ENCODE data around the gene PHB1. TPM values are rescaled to one million over a fixed set of nuclear protein-coding genes. Genes with fewer than 3 reads are reported as not detected.
"Not testable (repeated sequence)": the region's sequence is repeated elsewhere in the genome, so short reads cannot be mapped to it uniquely, and the experiment has no call there.

PHB1 gene
- polyA plus RNA-seq, 3 donors: 262 to 291 (median 269) TPM

- no peak for DNase-seq (ENCODE audit: low read depth in 3 of 3, low spot score in 2 of 3)
These were observed 32.9 kb downstream of the PHB1 start for GRCh38 chr17:49381793-49382192.

GRCh38 chr17:49381033-49381432, 33.6 kb downstream of the PHB1 start:
- DNase-seq (ENCODE audit: low read depth in 3 of 3, low spot score in 2 of 3): no peak

GRCh38 chr17:49379926-49380325, 34.8 kb downstream of the PHB1 start:
- no peak for DNase-seq (ENCODE audit: low read depth in 3 of 3, low spot score in 2 of 3)

- DNase-seq (ENCODE audit: low read depth in 3 of 3, low spot score in 2 of 3): no peak
These were observed 36.4 kb downstream of the PHB1 start for GRCh38 chr17:49378311-49378710.

DNA sequence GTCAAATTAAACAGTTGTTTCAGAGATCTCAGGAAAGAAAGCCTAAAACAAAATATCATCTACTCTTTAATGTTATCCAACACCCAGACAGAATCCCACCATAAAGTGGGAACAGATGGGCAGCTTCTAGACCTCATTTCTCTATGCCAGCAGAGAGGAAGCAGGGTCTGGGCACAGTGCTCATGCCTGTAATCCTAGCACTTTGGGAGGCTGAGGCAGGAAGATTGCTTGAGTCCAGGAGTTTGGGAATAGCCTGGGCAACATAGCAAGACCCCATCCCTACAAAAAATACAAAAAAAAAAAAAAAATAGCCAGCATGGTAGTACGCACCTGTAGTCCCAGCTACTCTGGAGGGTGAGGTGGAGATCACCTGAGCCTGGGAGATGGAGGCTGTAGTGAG, 39.1 kb downstream of the PHB1 start:
- no peak for DNase-seq (ENCODE audit: low read depth in 3 of 3, low spot score in 2 of 3)

DNA sequence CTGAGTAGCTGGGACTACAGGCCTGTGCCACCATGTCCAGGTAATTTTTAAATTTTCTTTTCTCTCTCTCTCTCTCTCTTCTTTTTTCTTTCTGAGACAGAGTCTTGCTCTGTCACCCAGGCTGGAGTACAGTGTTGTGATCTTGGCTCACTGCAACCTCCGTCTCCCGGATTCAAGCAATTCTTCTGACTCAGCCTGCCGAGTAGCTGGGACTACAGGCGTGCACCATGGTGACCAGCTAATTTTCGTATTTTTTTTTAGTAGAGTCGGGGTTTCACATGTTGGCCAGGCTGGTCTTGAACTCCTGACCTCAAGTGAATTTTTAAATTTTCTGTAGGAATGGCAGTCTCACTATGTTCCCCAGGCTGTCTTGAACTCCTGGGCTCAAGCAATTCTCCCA, 41.6 kb downstream of the PHB1 start:
- no peak for DNase-seq (ENCODE audit: low read depth in 3 of 3, low spot score in 2 of 3)

DNA sequence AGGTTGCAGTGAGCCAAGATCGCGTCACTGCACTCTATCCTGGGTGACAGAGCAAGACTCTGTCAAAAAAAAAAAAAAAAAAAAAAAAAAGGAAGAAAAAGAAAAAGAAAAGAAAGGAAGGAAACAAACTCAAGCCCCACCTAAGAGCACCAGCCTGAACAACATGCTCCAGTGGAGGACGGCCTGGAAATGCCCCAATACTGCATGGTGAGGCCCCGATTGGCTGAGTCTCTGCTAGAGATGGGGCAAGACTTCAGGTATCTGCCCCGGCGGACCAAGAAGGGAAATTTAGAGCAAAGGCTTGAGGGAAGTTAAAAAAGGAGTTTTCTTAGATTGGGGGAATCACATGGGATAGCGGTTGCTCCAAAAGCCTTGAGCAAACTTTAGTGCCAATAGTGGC, 42.3 kb downstream of the PHB1 start:
- no peak for DNase-seq (ENCODE audit: low read depth in 3 of 3, low spot score in 2 of 3)

DNA sequence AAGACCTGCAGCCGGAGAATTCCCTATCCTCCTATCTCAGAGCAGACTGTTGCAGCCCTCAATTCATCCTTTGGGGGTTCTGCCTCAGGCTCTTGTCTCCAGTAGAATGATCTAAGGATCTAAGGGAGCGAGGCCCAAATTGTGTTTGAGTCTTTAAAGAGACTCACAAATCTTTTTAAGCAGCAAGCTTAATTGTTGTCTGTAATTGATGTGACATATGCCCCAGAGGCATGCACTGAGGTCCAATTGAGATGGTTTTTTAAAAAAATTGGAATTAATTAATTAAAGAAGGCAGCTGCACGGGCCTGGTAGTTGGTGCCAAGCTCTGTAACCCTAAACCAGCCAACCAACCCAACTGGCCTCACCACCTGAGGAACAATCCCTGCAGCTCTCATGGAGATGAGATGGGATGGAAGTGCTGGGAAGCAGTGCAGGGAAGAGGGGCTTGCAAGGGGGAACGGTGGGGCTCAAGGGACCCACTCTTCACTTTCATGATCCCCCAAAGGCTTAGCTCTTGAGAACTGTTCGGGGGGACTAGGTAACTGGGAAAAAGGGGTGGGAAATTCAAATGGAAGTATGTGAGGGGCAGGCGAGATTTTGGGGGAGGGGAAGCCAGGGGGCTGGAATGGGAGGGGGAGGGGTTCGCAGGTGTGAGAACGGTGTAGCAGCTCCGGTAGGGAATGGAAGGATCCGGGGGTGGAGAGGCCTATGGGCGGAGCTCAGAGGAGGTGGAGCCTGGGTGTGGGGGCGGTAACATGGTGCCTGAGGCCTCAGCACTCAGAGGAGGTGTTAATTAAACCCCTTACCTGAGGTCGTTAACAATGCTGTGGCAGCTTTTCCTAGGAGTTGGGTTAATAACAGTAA, 43.5 kb downstream of the PHB1 start:
- no peak for DNase-seq (ENCODE audit: low read depth in 3 of 3, low spot score in 2 of 3)

GRCh38 chr17:49369760-49370159, 44.9 kb downstream of the PHB1 start:
- DNase-seq (ENCODE audit: low read depth in 3 of 3, low spot score in 2 of 3): no peak

- no peak for DNase-seq (ENCODE audit: low read depth in 3 of 3, low spot score in 2 of 3)
These were observed 45.6 kb downstream of the PHB1 start for GRCh38 chr17:49369089-49369488.

DNA sequence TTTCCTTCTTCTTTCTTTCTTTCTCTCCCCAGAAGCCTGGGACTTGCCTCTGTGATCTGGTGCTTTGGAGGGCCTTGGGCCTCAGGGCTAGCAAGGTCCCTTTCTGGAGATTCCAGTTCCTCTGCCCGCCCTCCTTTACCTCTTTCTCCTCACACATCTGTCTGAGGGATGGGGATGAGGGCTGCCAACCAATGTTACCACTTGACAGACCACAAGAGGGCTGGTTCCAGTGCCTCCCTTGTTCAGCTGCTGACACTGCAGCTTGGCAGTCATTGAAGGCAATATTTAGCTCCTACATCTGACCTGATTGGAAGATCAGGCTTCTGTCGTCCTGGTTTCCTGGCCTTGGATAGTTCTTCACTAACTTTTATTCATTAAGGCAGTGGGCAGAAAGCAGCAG, 49.0 kb downstream of the PHB1 start:
- no peak for DNase-seq (ENCODE audit: low read depth in 3 of 3, low spot score in 2 of 3)

GRCh38 chr17:49365126-49365525, 49.6 kb downstream of the PHB1 start:
- not testable (repeated sequence) for DNase-seq (ENCODE audit: low read depth in 3 of 3, low spot score in 2 of 3)

GRCh38 chr17:49364119-49364518, 50.6 kb downstream of the PHB1 start:
- no peak for DNase-seq (ENCODE audit: low read depth in 3 of 3, low spot score in 2 of 3)

DNA sequence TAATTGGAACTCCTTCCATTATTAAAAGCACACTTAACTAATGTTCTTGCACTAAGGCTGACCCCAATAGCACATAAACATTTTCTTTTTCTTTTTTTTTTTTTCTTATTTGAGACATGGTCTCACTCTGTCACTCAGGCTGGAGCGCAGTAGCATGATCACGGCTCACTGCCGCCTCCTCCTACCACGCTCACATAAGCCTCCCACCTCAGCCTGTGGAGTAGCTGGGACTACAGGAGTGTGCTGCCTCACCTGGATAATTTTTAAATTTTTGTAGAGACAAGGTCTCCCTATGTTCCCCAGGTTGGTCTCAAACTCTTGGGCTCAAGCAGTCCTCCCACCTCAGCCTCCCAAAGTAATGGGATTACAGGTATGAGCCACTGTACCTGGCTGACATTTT, 51.4 kb downstream of the PHB1 start:
- no peak for DNase-seq (ENCODE audit: low read depth in 3 of 3, low spot score in 2 of 3)

GRCh38 chr17:49362723-49363117, 52.0 kb downstream of the PHB1 start:
- no peak for DNase-seq (ENCODE audit: low read depth in 3 of 3, low spot score in 2 of 3)

GRCh38 chr17:49361902-49362722, 52.6 kb downstream of the PHB1 start, which contains the start of gene ZNF652:
Gene ZNF652, minus strand, starts transcription at chr17:49362250. Its CDS starts 44,525 bp downstream, at chr17:49317725.
- peak; percentile 74 to 84 (median 84) for DNase-seq (ENCODE audit: low read depth in 3 of 3, low spot score in 2 of 3)

GRCh38 chr17:49361129-49361901, 53.4 kb downstream of the PHB1 start:
- DNase-seq (ENCODE audit: low read depth in 3 of 3, low spot score in 2 of 3): peak in 1 of 3 donors; percentile 27

DNA sequence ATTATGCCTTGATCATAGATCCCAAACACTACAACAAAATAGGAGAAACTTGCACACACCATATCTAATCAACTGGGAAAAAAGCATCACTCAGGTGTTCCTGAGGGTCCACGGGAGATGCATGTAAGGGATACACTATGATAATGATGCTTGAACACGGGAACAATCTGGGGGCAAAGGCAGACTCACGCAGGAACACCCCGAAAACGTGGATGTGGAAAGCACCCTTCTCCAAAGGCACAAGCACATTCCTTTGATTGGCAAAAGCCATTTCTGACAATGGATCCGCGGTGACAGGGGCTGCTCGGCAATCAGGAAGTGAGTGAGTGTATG, 53.9 kb downstream of the PHB1 start:
- no peak for DNase-seq (ENCODE audit: low read depth in 3 of 3, low spot score in 2 of 3)

DNA sequence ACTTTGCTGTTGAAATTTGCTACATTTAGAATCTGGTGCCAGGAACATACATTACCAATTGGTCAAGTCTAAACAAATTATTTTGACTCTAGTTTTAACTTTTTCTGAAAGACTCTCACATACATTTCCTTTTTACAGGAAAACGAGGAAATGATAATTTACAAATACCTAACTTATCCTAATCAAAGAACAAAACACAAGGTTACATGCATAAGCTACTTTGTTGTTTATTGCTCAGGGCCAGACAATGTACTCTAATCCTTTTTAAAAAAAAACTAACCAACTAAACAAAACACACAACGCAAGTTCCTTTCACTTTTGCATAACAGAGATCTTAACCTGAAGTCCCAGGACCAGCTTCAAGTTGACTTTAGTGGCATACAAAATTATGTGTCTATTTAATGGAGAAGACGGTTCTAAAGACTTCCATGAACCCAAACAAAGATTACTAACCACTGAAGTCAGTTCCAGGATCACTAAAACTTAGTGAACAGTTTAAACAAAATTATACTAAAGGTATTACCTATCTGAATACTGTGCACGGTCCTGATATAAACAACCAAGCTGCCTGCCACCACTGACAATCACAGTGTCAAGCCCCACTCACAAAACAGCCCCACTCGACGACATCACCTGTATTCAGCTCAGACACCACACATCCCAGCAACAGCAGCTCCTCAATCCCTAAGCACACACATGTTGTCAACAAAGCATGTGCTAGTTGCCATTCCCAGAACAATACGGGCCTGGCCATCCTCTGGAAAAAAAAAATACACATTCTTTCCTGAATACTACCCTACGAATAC, 54.5 kb downstream of the PHB1 start:
- no peak for DNase-seq (ENCODE audit: low read depth in 3 of 3, low spot score in 2 of 3)

DNA sequence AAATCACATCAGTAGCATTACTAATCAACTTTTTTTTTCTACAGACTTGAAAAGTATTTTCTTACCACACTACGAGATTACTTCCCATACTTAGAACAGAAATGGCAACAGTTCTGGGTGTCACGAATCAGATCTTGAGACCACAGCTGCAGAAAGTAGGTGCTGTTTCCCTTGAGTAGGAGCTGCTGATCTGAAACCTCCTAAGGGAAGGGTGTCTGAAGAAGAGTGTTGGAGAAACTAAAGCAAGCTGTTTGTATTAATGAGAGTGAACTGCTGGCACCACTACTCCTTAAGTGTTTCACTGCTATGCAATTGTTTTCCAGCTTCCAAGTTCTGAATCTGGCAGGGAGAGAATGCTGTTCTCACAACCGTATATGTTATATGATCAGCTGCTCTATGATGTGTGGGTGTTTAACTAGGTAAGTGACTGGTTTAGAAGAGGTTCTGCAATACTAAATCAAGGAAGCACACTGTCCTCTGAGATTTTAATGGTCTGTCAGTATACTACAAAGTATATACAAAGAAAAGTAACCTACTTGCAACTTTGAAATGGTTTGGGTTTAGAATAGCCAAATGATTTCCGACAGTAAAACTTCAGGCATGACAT, 55.9 kb downstream of the PHB1 start:
- DNase-seq (ENCODE audit: low read depth in 3 of 3, low spot score in 2 of 3): no peak

Measured in right renal cortex interstitium (tissue), 3 donors.